Globus pallidus (tissue), 1 donor: Measurements from ENCODE around the gene PAPOLB.

Experiments
- DNase-seq: peaks from one replicate; pipeline ENCODE4 v3.0.0-alpha.2; 2015; ENCODE audit warnings: low spot score

Gene PAPOLB

GRCh38 chr7:4878336-4879335, 16.8 kb upstream of the PAPOLB start:
- no peak for DNase-seq

GRCh38 chr7:4876586-4876985, 14.8 kb upstream of the PAPOLB start:
- no peak for DNase-seq

GRCh38 chr7:4875391-4875790, 13.6 kb upstream of the PAPOLB start:
- DNase-seq = no peak

GRCh38 chr7:4873071-4873944, 11.5 kb upstream of the PAPOLB start:
- DNase-seq = no peak

GRCh38 chr7:4871930-4872675, 10.3 kb upstream of the PAPOLB start:
- no peak for DNase-seq

- no peak for DNase-seq
Observed at GRCh38 chr7:4871056-4871680, 9.3 kb upstream of the PAPOLB start.

- DNase-seq = no peak
Observed at GRCh38 chr7:4868493-4868892, 6.7 kb upstream of the PAPOLB start.

- no peak for DNase-seq
Observed at GRCh38 chr7:4866528-4867496, 5.0 kb upstream of the PAPOLB start.

GRCh38 chr7:4862156-4862555, 326 bp upstream of the PAPOLB start:
- DNase-seq = no peak

- no peak for DNase-seq
Observed at GRCh38 chr7:4861227-4861626, 603 bp downstream of the PAPOLB start.

- no peak for DNase-seq
Observed at GRCh38 chr7:4857189-4857588, 4.6 kb downstream of the PAPOLB start.

GRCh38 chr7:4856336-4857057, 5.3 kb downstream of the PAPOLB start:
- no peak for DNase-seq

- DNase-seq = no peak
Observed at GRCh38 chr7:4854916-4855315, 6.9 kb downstream of the PAPOLB start.

- no peak for DNase-seq
Observed at GRCh38 chr7:4851459-4852422, 10.1 kb downstream of the PAPOLB start.

GRCh38 chr7:4850262-4850795, 11.5 kb downstream of the PAPOLB start:
- DNase-seq = no peak

- DNase-seq = peak; percentile 63
Observed at GRCh38 chr7:4849390-4849789, 12.4 kb downstream of the PAPOLB start.

- no peak for DNase-seq
Observed at GRCh38 chr7:4845740-4846142, 16.1 kb downstream of the PAPOLB start.
